Uterus (tissue), 4 donors: ENCODE data around the gene GARIN1A. TPM values are rescaled to one million over a fixed set of nuclear protein-coding genes. Genes with fewer than 3 reads are reported as not detected.
A peak's percentile ranks its signal among the peaks of the same experiment; 100 is the strongest.

ENCODE experiments used
- DNase-seq, 2 donors: peaks; one replicate each; pipeline ENCODE4 v3.0.0-alpha.2; 2019 to 2020
- H3K27ac ChIP-seq, 2 donors: fragments of 200-600 bp; sonication (generic); 1 replicate in 1 of 2; 2 replicates in 1 of 2; pipeline ENCODE4 v1.5.1; 2016 to 2018
- H3K27me3 ChIP-seq, 2 donors: fragments of 200-600 bp; sonication (generic); one replicate each; pipeline ENCODE4 v1.5.1; 2018 to 2019; ENCODE audit warnings: control low read depth in 1 of 2
- H3K36me3 ChIP-seq, 2 donors: fragments of 200-600 bp; sonication (generic); one replicate each; pipeline ENCODE4 v1.5.1; 2019; ENCODE audit warnings: control low read depth in 1 of 2
- H3K4me1 ChIP-seq, 2 donors: fragments of 200-600 bp; sonication (generic); one replicate each; pipeline ENCODE4 v1.5.1; 2018 to 2019; ENCODE audit warnings: control low read depth in 1 of 2
- H3K4me3 ChIP-seq, 2 donors: fragments of 200-600 bp; sonication (generic); 1 replicate in 1 of 2; 2 replicates in 1 of 2; pipeline ENCODE4 v1.5.1; 2018 to 2019; ENCODE audit warnings: mild to moderate bottlenecking in 1 of 2
- H3K9me3 ChIP-seq, 2 donors: fragments of 200-600 bp; sonication (generic); one replicate each; pipeline ENCODE4 v1.5.1; 2019; ENCODE audit warnings: control low read depth in 1 of 2
- CTCF ChIP-seq, 4 experiments: fragments of 200-600 bp in 2 of 4; fragments of 450-650 bp in 2 of 4; sonication (generic) in 2 of 4; IDR thresholded peaks; one replicate each; pipeline ENCODE4 v1.5.1; 2016 to 2019; ENCODE audit warnings: antibody characterized with exemption in 4 of 4, mild to moderate bottlenecking in 2 of 4, moderate library complexity in 1 of 4
- POLR2A ChIP-seq, 2 donors: fragments of 450-650 bp; IDR thresholded peaks; one replicate each; pipeline ENCODE4 v1.6.1; 2016; ENCODE audit warnings: antibody characterized with exemption in 2 of 2, mild to moderate bottlenecking in 1 of 2, moderate library complexity in 1 of 2
- intact Hi-C: fragments of 100-400 bp; cut with DNase I; formaldehyde crosslinking; loops from one replicate; pipeline ENCODE4 v1.15.1; 2023; ENCODE audit warnings: low total_unique reads
- total RNA-seq, 4 donors: library from RNA; depleted of rRNA in 3 of 4; stranded (reverse); fragments of >200 nt in 3 of 4; gene quantifications; one replicate each; pipeline versions ENCODE4 v1.1.0 to v1.2.4, GENCODE V29; 2014 to 2023
- donor health status: DM: yes; HTN: yes; CAD: no.

The GARIN1A gene
- total RNA-seq, 4 donors from 2014 or later, result 0.35 to 6.6 TPM; not detected in 2

- Histone ChIP-seq H3K9me3 (no peaks in the 10 kb centered on the region), H3K4me3 (no peak overlapping the region), H3K4me1 (no peaks in the 10 kb centered on the region), H3K27me3 (peaks cover 6 to 18% of the 10 kb centered on the region in 2 donors), H3K36me3 (no peaks in the 10 kb centered on the region), H3K27ac (no peak overlapping the region)
- no peak for DNase-seq
- intact Hi-C loops, result no loop called here
- TF ChIP-seq POLR2A (IDR thresholded peaks at IDR 0.05), result no peak
- no peak for TF ChIP-seq CTCF (IDR thresholded peaks at IDR 0.05)
Observed at GRCh38 chr7:128693373-128694015, 21.4 kb downstream of the GARIN1A start.

GRCh38 chr7:128694738-128695137, 22.6 kb downstream of the GARIN1A start:
- TF ChIP-seq CTCF (IDR thresholded peaks at IDR 0.05) (no peak), POLR2A (IDR thresholded peaks at IDR 0.05) (no peak)
- Histone ChIP-seq H3K27me3 (peaks cover 6 to 20% of the 10 kb centered on the region in 2 donors), H3K4me1 (no peaks in the 10 kb centered on the region), H3K36me3 (no peaks in the 10 kb centered on the region), H3K4me3 (no peak overlapping the region), H3K27ac (no peak overlapping the region), H3K9me3 (no peaks in the 10 kb centered on the region)
- DNase-seq, result no peak
- intact Hi-C loops, result no loop called here

GRCh38 chr7:128697302-128697905, 25.3 kb downstream of the GARIN1A start:
- Histone ChIP-seq H3K27me3 (peaks cover 6 to 20% of the 10 kb centered on the region in 2 donors), H3K36me3 (no peaks in the 10 kb centered on the region), H3K4me3 (peak overlapping the region in 1 of 2 donors; percentile 4), H3K27ac (no peak overlapping the region), H3K4me1 (no peaks in the 10 kb centered on the region), H3K9me3 (no peaks in the 10 kb centered on the region)
- no peak for DNase-seq
- intact Hi-C loops, result no loop called here
- TF ChIP-seq CTCF (IDR thresholded peaks at IDR 0.05) (no peak), POLR2A (IDR thresholded peaks at IDR 0.05) (no peak)

- no peaks in the 10 kb centered on the region for H3K36me3 ChIP-seq
- TF ChIP-seq POLR2A (IDR thresholded peaks at IDR 0.05) (no peak), CTCF (IDR thresholded peaks at IDR 0.05) (no peak)
- H3K27me3 ChIP-seq, result peaks cover 6 to 20% of the 10 kb centered on the region in 2 donors
- intact Hi-C loops, result no loop called here
- H3K4me1 ChIP-seq, result no peaks in the 10 kb centered on the region
- no peak overlapping the region for H3K4me3 ChIP-seq
- no peak overlapping the region for H3K27ac ChIP-seq
- H3K9me3 ChIP-seq, result no peaks in the 10 kb centered on the region
- no peak for DNase-seq
Observed at GRCh38 chr7:128699196-128699712, 27.2 kb downstream of the GARIN1A start.

- no peak for DNase-seq
- Histone ChIP-seq H3K4me3 (no peak overlapping the region), H3K36me3 (no peaks in the 10 kb centered on the region), H3K27ac (no peak overlapping the region), H3K9me3 (no peaks in the 10 kb centered on the region), H3K27me3 (peaks cover 6 to 20% of the 10 kb centered on the region in 2 donors), H3K4me1 (no peaks in the 10 kb centered on the region)
- intact Hi-C loops, result no loop called here
- no peak for TF ChIP-seq POLR2A (IDR thresholded peaks at IDR 0.05)
Observed at GRCh38 chr7:128699895-128700294, 27.8 kb downstream of the GARIN1A start.
